Liver (tissue), 9 donors: ENCODE results near the gene TMEM151B. TPM values are rescaled to one million over a fixed set of nuclear protein-coding genes. Genes with fewer than 3 reads are reported as not detected.

ENCODE experiments used
- DNase-seq: peaks from one replicate; pipeline ENCODE4 v3.0.0-alpha.2; 2017; ENCODE audit warnings: low spot score
- H3K27ac ChIP-seq, 2 donors: one replicate each; pipeline ENCODE4 v1.7.0; 2013; ENCODE audit warnings: inconsistent platforms in 2 of 2, low read length in 2 of 2, control low read depth in 1 of 2, low read depth in 1 of 2, mild to moderate bottlenecking in 1 of 2
- H3K27me3 ChIP-seq, 4 donors: one replicate each; pipeline versions ENCODE4 v1.6.1 to v1.7.0; 2013; ENCODE audit warnings: low read length in 3 of 4, inconsistent platforms in 1 of 4, mild to moderate bottlenecking in 1 of 4, moderate library complexity in 1 of 4; ENCODE audit not compliant: control insufficient read depth in 4 of 4, insufficient read depth in 4 of 4
- H3K36me3 ChIP-seq, 4 donors: one replicate each; pipeline versions ENCODE4 v1.6.1 to v1.7.0; 2013; ENCODE audit warnings: low read length in 3 of 4, mild to moderate bottlenecking in 3 of 4, low read depth in 1 of 4, moderate library complexity in 1 of 4; ENCODE audit not compliant: control insufficient read depth in 4 of 4, insufficient read depth in 3 of 4
- H3K4me1 ChIP-seq, 4 donors: one replicate each; pipeline versions ENCODE4 v1.6.1 to v1.7.0; 2013; ENCODE audit warnings: low read length in 3 of 4, mild to moderate bottlenecking in 3 of 4, moderate library complexity in 1 of 4; ENCODE audit not compliant: control insufficient read depth in 4 of 4, insufficient read depth in 4 of 4
- H3K4me3 ChIP-seq, 3 donors: one replicate each; pipeline versions ENCODE4 v1.6.1 to v1.7.0; 2013; ENCODE audit warnings: low read length in 3 of 3, control low read depth in 1 of 3, low read depth in 1 of 3, mild to moderate bottlenecking in 1 of 3
- H3K9ac ChIP-seq, 2 donors: one replicate each; pipeline ENCODE4 v1.7.0; 2013; ENCODE audit warnings: low read length in 2 of 2, mild to moderate bottlenecking in 2 of 2, moderate library complexity in 2 of 2, control low read depth in 1 of 2, low read depth in 1 of 2
- H3K9me3 ChIP-seq, 4 donors: one replicate each; pipeline versions ENCODE4 v1.6.1 to v1.7.0; 2013; ENCODE audit warnings: low read length in 3 of 4; ENCODE audit not compliant: control insufficient read depth in 4 of 4
- FOXA2 ChIP-seq: IDR thresholded peaks from 2 replicates; pipeline ENCODE4 v1.6.1; 2016; ENCODE audit warnings: antibody characterized with exemption
- GABPA ChIP-seq, 2 donors: IDR thresholded peaks in 1 of 2; conservative IDR thresholded peaks in 1 of 2; 2 replicates each; pipeline ENCODE4 v1.6.1; 2016; ENCODE audit warnings: antibody characterized with exemption in 2 of 2, mild to moderate bottlenecking in 1 of 2, moderate library complexity in 1 of 2
- HNF4G ChIP-seq: IDR thresholded peaks from 2 replicates; pipeline ENCODE4 v1.6.1; 2016; ENCODE audit warnings: antibody characterized with exemption
- JUND ChIP-seq, 2 donors: IDR thresholded peaks; 2 replicates each; pipeline ENCODE4 v1.6.1; 2016; ENCODE audit warnings: antibody characterized with exemption in 2 of 2
- NR2F2 ChIP-seq: IDR thresholded peaks from 2 replicates; pipeline ENCODE4 v1.6.1; 2016; ENCODE audit warnings: antibody characterized with exemption
- RAD21 ChIP-seq, 2 donors: IDR thresholded peaks; 2 replicates each; pipeline ENCODE4 v1.6.1; 2016; ENCODE audit warnings: antibody characterized with exemption in 2 of 2, mild to moderate bottlenecking in 2 of 2
- TAF1 ChIP-seq: conservative IDR thresholded peaks from 2 replicates; pipeline ENCODE4 v1.6.1; 2016; ENCODE audit warnings: antibody characterized with exemption, mild to moderate bottlenecking
- YY1 ChIP-seq: IDR thresholded peaks from 2 replicates; pipeline ENCODE4 v1.6.1; 2016; ENCODE audit warnings: antibody characterized with exemption, mild to moderate bottlenecking
- WGBS: extraction: QIAGEN DNeasy Blood & Tissue Kit; methylation state at CpG from one replicate; pipeline ENCODE4 v1.1.7; 2013; 5-methylcytosine and 5-hydroxymethylcytosine counted together
- polyA plus RNA-seq, 2 donors: library from polyadenylated mRNA; stranded (reverse) in 1 of 2; unstranded in 1 of 2; fragments of 200-250 nt in 1 of 2; fragments of >200 nt in 1 of 2; fragmentation: Nextera tagmentation in 1 of 2; extraction: Ambion mirVana in 1 of 2; gene quantifications; one replicate each; pipeline versions ENCODE4 v1.2.1 to v1.2.3, GENCODE V29; 2013 to 2015
- total RNA-seq, 2 donors: library from RNA; depleted of rRNA; stranded (reverse); fragments of >200 nt; gene quantifications; one replicate each; pipeline ENCODE4 v1.2.3, GENCODE V29; 2014
- TF ChIP-seq, protein P1 (sequence below): IDR thresholded peaks from 2 replicates; pipeline ENCODE4 v1.6.1; 2016; ENCODE audit warnings: antibody characterized with exemption
- TF ChIP-seq, protein P2 (sequence below): IDR thresholded peaks from 2 replicates; pipeline ENCODE4 v1.6.1; 2016; ENCODE audit warnings: antibody characterized with exemption
- TF ChIP-seq, protein P3 (sequence below): IDR thresholded peaks from 2 replicates; pipeline ENCODE4 v1.6.1; 2016; ENCODE audit warnings: antibody characterized with exemption, mild to moderate bottlenecking
- TF ChIP-seq, protein P4 (sequence below): IDR thresholded peaks from 2 replicates; pipeline ENCODE4 v1.6.1; 2016; ENCODE audit warnings: antibody characterized with exemption
- TF ChIP-seq, protein P5 (sequence below): fragments of 150-350 bp; IDR thresholded peaks from 2 replicates; pipeline ENCODE4 v1.5.1; 2017; ENCODE audit warnings: improper control_type of control experiment, low read depth, low read length; ENCODE audit not compliant: missing input control
- donor health status: healthy.
- donor health status: healthy.
- donor health status: healthy.
- donor health status: healthy.
- donor health status: healthy.

TMEM151B gene
- total and polyA plus RNA-seq, 4 donors: not detected

DNA sequence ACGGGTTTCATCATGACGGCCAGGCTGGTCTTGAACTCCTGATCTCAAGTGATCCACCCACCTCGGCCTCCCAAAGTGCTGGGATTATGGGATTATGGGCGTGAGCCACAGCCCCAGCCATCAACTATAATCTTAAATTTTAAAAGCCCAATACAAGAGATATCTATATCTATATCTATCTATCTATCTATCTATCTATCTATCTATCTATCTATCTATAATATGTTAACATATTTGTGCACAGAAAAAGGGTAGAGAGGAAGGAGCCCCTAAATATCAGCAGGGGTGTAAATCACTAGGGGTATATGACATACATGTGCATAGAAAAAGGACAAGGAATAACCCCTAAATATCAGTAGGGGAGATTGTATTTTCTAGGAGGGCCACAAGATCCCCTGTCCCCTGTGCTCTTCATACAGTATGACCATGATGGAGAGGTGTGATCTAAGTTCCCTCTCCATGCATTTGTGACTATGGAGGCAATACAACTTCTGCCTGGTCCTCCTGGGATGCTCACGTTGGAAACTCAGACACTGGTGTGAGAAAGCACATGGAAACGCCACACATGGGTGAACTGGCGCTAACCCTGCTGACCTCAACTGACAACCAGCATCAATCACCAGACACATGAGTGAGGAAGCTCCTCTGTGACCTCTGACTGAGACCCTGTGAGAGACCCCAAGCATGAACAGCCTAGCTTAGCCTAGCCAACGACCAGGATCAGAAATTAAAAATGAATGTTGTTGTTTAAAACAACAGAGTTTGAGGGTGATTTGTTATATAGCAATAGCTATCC, 71.0 kb downstream of the TMEM151B start:
- Histone ChIP-seq H3K27me3 (no peaks in the 10 kb centered on the region), H3K36me3 (no peaks in the 10 kb centered on the region), H3K9ac (no peak overlapping the region), H3K27ac (no peak overlapping the region), H3K4me3 (no peak overlapping the region), H3K4me1 (peaks cover 0 to 24% (median 16%) of the 10 kb centered on the region in 4 donors), H3K9me3 (no peaks in the 10 kb centered on the region)
- no peak for DNase-seq
- WGBS: 81% methylated on average over 8 of the region's 8 CpGs
- TF ChIP-seq, protein P1, sequence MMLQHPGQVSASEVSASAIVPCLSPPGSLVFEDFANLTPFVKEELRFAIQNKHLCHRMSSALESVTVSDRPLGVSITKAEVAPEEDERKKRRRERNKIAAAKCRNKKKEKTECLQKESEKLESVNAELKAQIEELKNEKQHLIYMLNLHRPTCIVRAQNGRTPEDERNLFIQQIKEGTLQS: no peak
- no peak for TF ChIP-seq TAF1
- no peak for TF ChIP-seq FOXA2

DNA sequence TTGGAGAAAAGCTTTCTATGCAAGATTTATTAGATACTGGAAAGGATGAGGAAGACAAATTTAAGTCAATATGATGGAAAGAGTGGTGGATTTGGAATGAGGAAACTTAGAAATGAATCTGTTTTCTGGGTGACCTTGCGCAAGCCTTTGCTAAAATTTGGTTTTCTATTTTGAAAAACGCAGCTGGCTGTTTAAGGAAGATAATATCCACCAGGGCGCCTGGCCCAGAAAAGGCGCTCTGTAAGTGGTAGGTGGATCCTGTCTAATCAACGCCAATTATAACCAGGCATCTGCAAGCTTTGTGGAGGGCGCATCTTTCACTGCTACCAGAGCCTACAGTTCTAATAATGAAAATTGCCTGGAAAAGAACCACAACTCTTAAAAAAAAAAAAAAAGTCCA, 71.8 kb downstream of the TMEM151B start:
- TF ChIP-seq NR2F2: no peak
- TF ChIP-seq, protein P2, sequence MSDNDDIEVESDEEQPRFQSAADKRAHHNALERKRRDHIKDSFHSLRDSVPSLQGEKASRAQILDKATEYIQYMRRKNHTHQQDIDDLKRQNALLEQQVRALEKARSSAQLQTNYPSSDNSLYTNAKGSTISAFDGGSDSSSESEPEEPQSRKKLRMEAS: no peak
- TF ChIP-seq YY1: no peak
- no peak for TF ChIP-seq FOXA2
- no peak for TF ChIP-seq TAF1
- TF ChIP-seq JUND (IDR thresholded peaks at IDR 0.05): no peak
- TF ChIP-seq, protein P3, sequence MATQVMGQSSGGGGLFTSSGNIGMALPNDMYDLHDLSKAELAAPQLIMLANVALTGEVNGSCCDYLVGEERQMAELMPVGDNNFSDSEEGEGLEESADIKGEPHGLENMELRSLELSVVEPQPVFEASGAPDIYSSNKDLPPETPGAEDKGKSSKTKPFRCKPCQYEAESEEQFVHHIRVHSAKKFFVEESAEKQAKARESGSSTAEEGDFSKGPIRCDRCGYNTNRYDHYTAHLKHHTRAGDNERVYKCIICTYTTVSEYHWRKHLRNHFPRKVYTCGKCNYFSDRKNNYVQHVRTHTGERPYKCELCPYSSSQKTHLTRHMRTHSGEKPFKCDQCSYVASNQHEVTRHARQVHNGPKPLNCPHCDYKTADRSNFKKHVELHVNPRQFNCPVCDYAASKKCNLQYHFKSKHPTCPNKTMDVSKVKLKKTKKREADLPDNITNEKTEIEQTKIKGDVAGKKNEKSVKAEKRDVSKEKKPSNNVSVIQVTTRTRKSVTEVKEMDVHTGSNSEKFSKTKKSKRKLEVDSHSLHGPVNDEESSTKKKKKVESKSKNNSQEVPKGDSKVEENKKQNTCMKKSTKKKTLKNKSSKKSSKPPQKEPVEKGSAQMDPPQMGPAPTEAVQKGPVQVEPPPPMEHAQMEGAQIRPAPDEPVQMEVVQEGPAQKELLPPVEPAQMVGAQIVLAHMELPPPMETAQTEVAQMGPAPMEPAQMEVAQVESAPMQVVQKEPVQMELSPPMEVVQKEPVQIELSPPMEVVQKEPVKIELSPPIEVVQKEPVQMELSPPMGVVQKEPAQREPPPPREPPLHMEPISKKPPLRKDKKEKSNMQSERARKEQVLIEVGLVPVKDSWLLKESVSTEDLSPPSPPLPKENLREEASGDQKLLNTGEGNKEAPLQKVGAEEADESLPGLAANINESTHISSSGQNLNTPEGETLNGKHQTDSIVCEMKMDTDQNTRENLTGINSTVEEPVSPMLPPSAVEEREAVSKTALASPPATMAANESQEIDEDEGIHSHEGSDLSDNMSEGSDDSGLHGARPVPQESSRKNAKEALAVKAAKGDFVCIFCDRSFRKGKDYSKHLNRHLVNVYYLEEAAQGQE: no peak
- TF ChIP-seq, protein P4, sequence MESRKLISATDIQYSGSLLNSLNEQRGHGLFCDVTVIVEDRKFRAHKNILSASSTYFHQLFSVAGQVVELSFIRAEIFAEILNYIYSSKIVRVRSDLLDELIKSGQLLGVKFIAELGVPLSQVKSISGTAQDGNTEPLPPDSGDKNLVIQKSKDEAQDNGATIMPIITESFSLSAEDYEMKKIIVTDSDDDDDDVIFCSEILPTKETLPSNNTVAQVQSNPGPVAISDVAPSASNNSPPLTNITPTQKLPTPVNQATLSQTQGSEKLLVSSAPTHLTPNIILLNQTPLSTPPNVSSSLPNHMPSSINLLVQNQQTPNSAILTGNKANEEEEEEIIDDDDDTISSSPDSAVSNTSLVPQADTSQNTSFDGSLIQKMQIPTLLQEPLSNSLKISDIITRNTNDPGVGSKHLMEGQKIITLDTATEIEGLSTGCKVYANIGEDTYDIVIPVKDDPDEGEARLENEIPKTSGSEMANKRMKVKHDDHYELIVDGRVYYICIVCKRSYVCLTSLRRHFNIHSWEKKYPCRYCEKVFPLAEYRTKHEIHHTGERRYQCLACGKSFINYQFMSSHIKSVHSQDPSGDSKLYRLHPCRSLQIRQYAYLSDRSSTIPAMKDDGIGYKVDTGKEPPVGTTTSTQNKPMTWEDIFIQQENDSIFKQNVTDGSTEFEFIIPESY: no peak
- no peak for TF ChIP-seq RAD21 (IDR thresholded peaks at IDR 0.05)
- TF ChIP-seq, protein P5, sequence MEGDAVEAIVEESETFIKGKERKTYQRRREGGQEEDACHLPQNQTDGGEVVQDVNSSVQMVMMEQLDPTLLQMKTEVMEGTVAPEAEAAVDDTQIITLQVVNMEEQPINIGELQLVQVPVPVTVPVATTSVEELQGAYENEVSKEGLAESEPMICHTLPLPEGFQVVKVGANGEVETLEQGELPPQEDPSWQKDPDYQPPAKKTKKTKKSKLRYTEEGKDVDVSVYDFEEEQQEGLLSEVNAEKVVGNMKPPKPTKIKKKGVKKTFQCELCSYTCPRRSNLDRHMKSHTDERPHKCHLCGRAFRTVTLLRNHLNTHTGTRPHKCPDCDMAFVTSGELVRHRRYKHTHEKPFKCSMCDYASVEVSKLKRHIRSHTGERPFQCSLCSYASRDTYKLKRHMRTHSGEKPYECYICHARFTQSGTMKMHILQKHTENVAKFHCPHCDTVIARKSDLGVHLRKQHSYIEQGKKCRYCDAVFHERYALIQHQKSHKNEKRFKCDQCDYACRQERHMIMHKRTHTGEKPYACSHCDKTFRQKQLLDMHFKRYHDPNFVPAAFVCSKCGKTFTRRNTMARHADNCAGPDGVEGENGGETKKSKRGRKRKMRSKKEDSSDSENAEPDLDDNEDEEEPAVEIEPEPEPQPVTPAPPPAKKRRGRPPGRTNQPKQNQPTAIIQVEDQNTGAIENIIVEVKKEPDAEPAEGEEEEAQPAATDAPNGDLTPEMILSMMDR: no peak
- no peak for TF ChIP-seq HNF4G
- no peak for TF ChIP-seq GABPA (IDR thresholded peaks at IDR 0.05 in 1 of 2, conservative IDR thresholded peaks at IDR 0.05 in 1 of 2)
- DNase-seq: no peak
- Histone ChIP-seq H3K27ac (no peak overlapping the region), H3K9me3 (no peaks in the 10 kb centered on the region), H3K36me3 (no peaks in the 10 kb centered on the region), H3K9ac (no peak overlapping the region), H3K4me3 (peak overlapping the region in 1 of 3 donors; percentile 8), H3K27me3 (no peaks in the 10 kb centered on the region), H3K4me1 (peaks cover 0 to 24% (median 16%) of the 10 kb centered on the region in 4 donors)
- 62% methylated on average over 6 of the region's 6 CpGs for WGBS
